Stimulated activated CD8-positive, alpha-beta memory T cell treated with anti-CD3 and anti-CD28 coated beads, Interleukin-12 subunit alpha, Interleukin-12 subunit beta, amount 100 ng/mL, for 4 hours (primary cell): ENCODE data around the gene NUDT8.
A peak's percentile ranks its signal among the peaks of the same experiment; 100 is the strongest.
"Not testable (repeated sequence)": the region's sequence is repeated elsewhere in the genome, so short reads cannot be mapped to it uniquely, and the experiment has no call there.

ENCODE experiments used
- DNase-seq: peaks from one replicate; pipeline ENCODE4 v3.0.0-alpha.2; 2020; ENCODE audit warnings: low read depth

Gene NUDT8

GRCh38 chr11:67641338-67642172 lies 11.8 kb upstream of the NUDT8 start:
- DNase-seq, result no peak

- DNase-seq, result no peak
Observed at GRCh38 chr11:67640758-67641337, 11.1 kb upstream of the NUDT8 start.

GRCh38 chr11:67640021-67640757 lies 10.5 kb upstream of the NUDT8 start:
- no peak for DNase-seq

- DNase-seq, result no peak
Observed at GRCh38 chr11:67639438-67639859, 9.7 kb upstream of the NUDT8 start, which contains the start of gene TBX10. Gene TBX10, minus strand, starts transcription at chr11:67639763. Its CDS starts 291 bp downstream, at chr11:67639472.

- no peak for DNase-seq
Observed at GRCh38 chr11:67638535-67639437, 9.0 kb upstream of the NUDT8 start.

- not testable (repeated sequence) for DNase-seq
Observed at GRCh38 chr11:67637441-67637840, 7.7 kb upstream of the NUDT8 start.

GRCh38 chr11:67636962-67637361 lies 7.2 kb upstream of the NUDT8 start:
- no peak for DNase-seq

- no peak for DNase-seq
Observed at GRCh38 chr11:67635231-67635521, 5.4 kb upstream of the NUDT8 start.

GRCh38 chr11:67634366-67635230 lies 4.9 kb upstream of the NUDT8 start:
- DNase-seq, result no peak

- no peak for DNase-seq
Observed at GRCh38 chr11:67633758-67634365, 4.1 kb upstream of the NUDT8 start.

- DNase-seq, result no peak
Observed at GRCh38 chr11:67632982-67633755, 3.4 kb upstream of the NUDT8 start.

- DNase-seq, result no peak
Observed at GRCh38 chr11:67632175-67632981, 2.6 kb upstream of the NUDT8 start.

- no peak for DNase-seq
Observed at GRCh38 chr11:67631853-67632174, 2.1 kb upstream of the NUDT8 start.

GRCh38 chr11:67631411-67631810 lies 1.7 kb upstream of the NUDT8 start:
- DNase-seq, result no peak

- DNase-seq, result no peak
Observed at GRCh38 chr11:67630943-67631331, 1.2 kb upstream of the NUDT8 start.

GRCh38 chr11:67630228-67630942 lies 648 bp upstream of the NUDT8 start:
- DNase-seq, result peak; percentile 87

- no peak for DNase-seq
Observed at GRCh38 chr11:67628710-67629385, 889 bp downstream of the NUDT8 start.
